GM12873 (cell line): ENCODE data around the gene CCDC102A.

Experiments used
- CTCF ChIP-seq: IDR thresholded peaks from 2 replicates; pipeline ENCODE4 v1.5.1; 2012; ENCODE audit warnings: low read depth, mild to moderate bottlenecking, moderate library complexity, low read length, control low read depth; ENCODE audit not compliant: insufficient read depth; ENCODE audit errors: missing control alignments

The CCDC102A gene

GRCh38 chr16:57462209-57462977 lies 74.0 kb downstream of the CCDC102A start, which contains the start of gene POLR2C:
Gene POLR2C (plus strand): TSS chr16:57462679. CDS start chr16:57462725, 46 bp downstream.
- peak; percentile 99 for TF ChIP-seq CTCF
